Bronchial epithelial cell (primary cell): ENCODE results near the gene OGFOD3. TPM values are rescaled to one million over a fixed set of nuclear protein-coding genes. Genes with fewer than 3 reads are reported as not detected.
A peak's percentile ranks its signal among the peaks of the same experiment; 100 is the strongest.
"Not testable (repeated sequence)": the region's sequence is repeated elsewhere in the genome, so short reads cannot be mapped to it uniquely, and the experiment has no call there.

ENCODE experiments used
- DNase-seq: peaks from one replicate; pipeline ENCODE4 v3.0.0-alpha.2; 2010; ENCODE audit warnings: low read depth
- FAIRE-seq: peaks from 2 replicates; lab custom pipeline; 2011; peaks lifted over from hg19 to GRCh38; lab: Jason Lieb, UNC
- H3K27me3 ChIP-seq: 2 replicates; pipeline ENCODE4 v1.5.1; 2011; ENCODE audit warnings: low read length; ENCODE audit not compliant: control insufficient read depth, insufficient read depth
- H3K36me3 ChIP-seq: 2 replicates; pipeline ENCODE4 v1.5.1; 2011; ENCODE audit warnings: low read length; ENCODE audit not compliant: control insufficient read depth, insufficient read depth
- H3K4me3 ChIP-seq: 2 replicates; pipeline ENCODE4 v1.5.1; 2011; ENCODE audit warnings: mild to moderate bottlenecking, low read depth, low read length, control low read depth
- total RNA-seq: library from RNA; depleted of rRNA; stranded (reverse); fragments of >200 nt; gene quantifications from 2 replicates; pipeline ENCODE4 v1.2.1, GENCODE V29; 2014
- TF ChIP-seq, protein P1 (sequence below): IDR thresholded peaks from 2 replicates; pipeline ENCODE4 v1.5.1; 2011; ENCODE audit warnings: mild to moderate bottlenecking, moderate library complexity, low read length, control low read depth, inconsistent platforms; ENCODE audit not compliant: insufficient read depth, severe bottlenecking

OGFOD3 gene
- total RNA-seq, 1 donor from 2014 or later = 25.0 TPM

GRCh38 chr17:82457073-82457928 is 38.9 kb upstream of the OGFOD3 start:
- FAIRE-seq (no peak), DNase-seq (no peak)
- Histone ChIP-seq H3K36me3 (no peaks in the 10 kb centered on the region), H3K27me3 (no peaks in the 10 kb centered on the region), H3K4me3 (peak overlapping the region; percentile 73)
- TF ChIP-seq, protein P1, sequence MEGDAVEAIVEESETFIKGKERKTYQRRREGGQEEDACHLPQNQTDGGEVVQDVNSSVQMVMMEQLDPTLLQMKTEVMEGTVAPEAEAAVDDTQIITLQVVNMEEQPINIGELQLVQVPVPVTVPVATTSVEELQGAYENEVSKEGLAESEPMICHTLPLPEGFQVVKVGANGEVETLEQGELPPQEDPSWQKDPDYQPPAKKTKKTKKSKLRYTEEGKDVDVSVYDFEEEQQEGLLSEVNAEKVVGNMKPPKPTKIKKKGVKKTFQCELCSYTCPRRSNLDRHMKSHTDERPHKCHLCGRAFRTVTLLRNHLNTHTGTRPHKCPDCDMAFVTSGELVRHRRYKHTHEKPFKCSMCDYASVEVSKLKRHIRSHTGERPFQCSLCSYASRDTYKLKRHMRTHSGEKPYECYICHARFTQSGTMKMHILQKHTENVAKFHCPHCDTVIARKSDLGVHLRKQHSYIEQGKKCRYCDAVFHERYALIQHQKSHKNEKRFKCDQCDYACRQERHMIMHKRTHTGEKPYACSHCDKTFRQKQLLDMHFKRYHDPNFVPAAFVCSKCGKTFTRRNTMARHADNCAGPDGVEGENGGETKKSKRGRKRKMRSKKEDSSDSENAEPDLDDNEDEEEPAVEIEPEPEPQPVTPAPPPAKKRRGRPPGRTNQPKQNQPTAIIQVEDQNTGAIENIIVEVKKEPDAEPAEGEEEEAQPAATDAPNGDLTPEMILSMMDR = no peak

GRCh38 chr17:82453706-82454105 is 35.3 kb upstream of the OGFOD3 start:
- not testable (repeated sequence) for H3K36me3 ChIP-seq, DNase-seq, H3K4me3 ChIP-seq, FAIRE-seq, H3K27me3 ChIP-seq

- not testable (repeated sequence) for DNase-seq, FAIRE-seq, H3K27me3 ChIP-seq, H3K4me3 ChIP-seq, H3K36me3 ChIP-seq
These were observed 34.8 kb upstream of the OGFOD3 start for GRCh38 chr17:82453151-82453550.

- FAIRE-seq = no peak
- TF ChIP-seq, protein P1 = no peak
These were observed 33.8 kb upstream of the OGFOD3 start for GRCh38 chr17:82452162-82452561.

DNA sequence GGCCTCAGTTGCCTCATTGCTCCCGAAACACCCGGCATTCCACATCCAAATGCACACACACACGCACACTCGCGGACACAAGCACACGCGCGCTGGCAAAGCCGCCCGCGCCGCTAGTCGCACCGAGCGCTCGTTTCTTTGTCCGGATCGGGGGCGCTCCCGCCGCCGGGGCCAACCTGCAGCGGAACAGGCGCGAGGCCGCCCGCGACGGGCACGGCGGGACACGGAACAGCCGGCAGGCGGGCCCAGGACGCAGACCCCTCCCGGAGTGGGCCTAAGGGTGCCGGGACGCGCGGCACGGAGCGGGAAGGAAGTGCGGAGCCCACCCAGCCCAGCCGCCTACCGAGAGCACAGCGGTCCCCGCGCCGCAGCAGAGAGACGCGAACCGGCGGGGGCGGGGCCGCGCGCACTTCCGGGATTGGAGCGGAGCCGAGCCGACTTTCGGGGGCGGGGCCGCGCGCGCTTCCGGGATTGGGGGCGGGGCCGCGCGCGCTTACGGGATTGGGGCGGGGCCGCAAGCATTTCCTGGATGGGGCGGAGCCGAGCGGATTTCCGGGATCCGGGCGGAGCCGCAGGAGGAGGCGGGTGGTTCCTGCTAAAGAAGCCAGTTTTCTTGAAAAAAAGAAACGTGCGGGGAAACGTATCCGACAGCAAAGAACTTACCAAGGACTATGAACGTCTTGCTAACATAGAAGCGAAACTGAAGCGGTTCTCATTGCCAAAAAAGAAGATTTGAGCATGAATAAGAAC is 32.1 kb upstream of the OGFOD3 start, which contains the start of gene CYBC1:
Gene CYBC1 (minus strand): TSS at position 396 of the 750 bp plus-strand sequence. CDS start 1,498 bp downstream, outside the sequence.
- TF ChIP-seq, protein P1 = no peak
- Histone ChIP-seq H3K36me3 (peaks cover 2% of the 10 kb centered on the region), H3K27me3 (no peaks in the 10 kb centered on the region), H3K4me3 (peak within 1 kb of the TSS; percentile 86)
- FAIRE-seq = no peak
- DNase-seq = peak; percentile 71

More at GRCh38 chr17:82452162-82452561, 33.8 kb upstream of the OGFOD3 start:
- Histone ChIP-seq H3K4me3 (no peak overlapping the region), H3K27me3 (no peaks in the 10 kb centered on the region), H3K36me3 (peaks cover 1% of the 10 kb centered on the region)
- no peak for DNase-seq

DNA sequence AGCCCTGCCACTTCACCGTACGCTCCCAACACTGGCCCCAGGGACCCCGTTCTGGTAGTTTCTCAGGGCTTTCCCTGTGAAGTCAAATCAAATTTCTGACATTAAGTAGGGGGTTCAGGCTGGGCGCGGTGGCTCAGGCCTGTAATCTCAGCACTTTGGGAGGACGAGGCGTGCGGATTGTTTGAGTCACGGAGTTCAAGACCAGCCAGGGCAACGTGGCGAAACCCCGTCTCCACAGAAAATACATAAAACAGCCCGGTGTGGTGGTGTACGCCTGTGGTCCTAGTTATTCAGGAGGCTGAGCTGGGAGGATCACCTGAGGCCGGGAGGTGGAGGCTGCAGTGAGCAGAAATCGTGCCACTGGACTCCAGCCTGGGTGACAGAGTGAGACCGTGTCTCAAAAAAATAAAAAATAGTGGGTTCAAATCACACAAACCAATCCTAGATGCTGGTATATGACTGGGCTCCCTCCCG is 31.5 kb upstream of the OGFOD3 start:
- TF ChIP-seq, protein P1 = no peak
- Histone ChIP-seq H3K4me3 (peak overlapping the region; percentile 86), H3K36me3 (peaks cover 2% of the 10 kb centered on the region), H3K27me3 (no peaks in the 10 kb centered on the region)
- DNase-seq = no peak
- no peak for FAIRE-seq
